ENCODE data around the gene DHRS12. TPM values are rescaled to one million over a fixed set of nuclear protein-coding genes. Genes with fewer than 3 reads are reported as not detected.

The DHRS12 gene
- total RNA-seq, 1 donor from 2014 or later = 17.3 TPM

DNA sequence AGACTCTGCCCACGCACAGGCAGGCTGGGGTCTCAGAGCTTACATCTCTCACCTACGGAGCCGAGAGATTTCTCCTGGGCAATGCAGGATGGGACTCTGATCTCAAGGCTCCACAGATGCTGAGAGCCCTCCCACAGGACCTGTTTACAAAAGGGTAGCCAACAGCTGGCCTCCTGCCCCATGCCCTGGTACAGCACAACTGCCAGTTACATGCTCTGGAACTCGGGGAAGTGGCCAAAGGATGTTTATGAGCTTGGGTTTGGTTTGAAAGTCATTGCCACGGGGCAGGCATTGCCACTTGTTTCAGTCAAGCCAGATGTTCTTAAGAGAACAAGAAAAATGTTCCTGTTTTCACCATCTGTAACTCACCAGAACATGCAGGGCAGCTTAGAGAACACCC, 3.5 kb downstream of the DHRS12 start:
- Mint-ChIP-seq H3K36me3 (no peaks in the 10 kb centered on the region), H3K9me3 (no peaks in the 10 kb centered on the region), H3K27me3 (ENCODE audit: low read depth) (no peaks in the 10 kb centered on the region), H3K4me3 (no peak overlapping the region), H3K4me1 (peaks cover 29% of the 10 kb centered on the region), H3K27ac (no peak overlapping the region)
- TF ChIP-seq, protein P1, sequence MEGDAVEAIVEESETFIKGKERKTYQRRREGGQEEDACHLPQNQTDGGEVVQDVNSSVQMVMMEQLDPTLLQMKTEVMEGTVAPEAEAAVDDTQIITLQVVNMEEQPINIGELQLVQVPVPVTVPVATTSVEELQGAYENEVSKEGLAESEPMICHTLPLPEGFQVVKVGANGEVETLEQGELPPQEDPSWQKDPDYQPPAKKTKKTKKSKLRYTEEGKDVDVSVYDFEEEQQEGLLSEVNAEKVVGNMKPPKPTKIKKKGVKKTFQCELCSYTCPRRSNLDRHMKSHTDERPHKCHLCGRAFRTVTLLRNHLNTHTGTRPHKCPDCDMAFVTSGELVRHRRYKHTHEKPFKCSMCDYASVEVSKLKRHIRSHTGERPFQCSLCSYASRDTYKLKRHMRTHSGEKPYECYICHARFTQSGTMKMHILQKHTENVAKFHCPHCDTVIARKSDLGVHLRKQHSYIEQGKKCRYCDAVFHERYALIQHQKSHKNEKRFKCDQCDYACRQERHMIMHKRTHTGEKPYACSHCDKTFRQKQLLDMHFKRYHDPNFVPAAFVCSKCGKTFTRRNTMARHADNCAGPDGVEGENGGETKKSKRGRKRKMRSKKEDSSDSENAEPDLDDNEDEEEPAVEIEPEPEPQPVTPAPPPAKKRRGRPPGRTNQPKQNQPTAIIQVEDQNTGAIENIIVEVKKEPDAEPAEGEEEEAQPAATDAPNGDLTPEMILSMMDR (IDR thresholded peaks at IDR 0.05; ENCODE audit: unreplicated experiment) = no peak
- no peak for DNase-seq (ENCODE audit: low spot score in 2 of 2, unreplicated experiment in 2 of 2)

DNA sequence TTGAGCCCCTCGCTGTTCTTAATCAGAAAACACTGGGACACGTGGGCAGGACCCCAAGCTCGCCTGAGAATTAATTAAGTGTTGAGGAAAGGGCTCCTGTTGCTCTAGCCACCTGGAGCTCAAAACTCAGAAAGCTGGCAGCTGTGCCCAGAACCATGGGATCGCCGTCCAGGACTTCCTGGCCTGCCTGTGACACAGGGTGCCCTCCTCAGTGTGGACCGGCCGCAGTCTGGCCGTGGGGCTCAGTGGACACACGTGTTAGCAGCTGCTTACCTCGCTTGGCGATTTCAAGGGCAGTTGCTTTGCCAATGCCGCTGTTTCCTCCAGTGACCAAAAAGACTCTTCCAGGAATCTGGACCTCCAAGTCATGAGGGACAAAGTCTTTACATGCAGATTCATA, 4.7 kb downstream of the DHRS12 start:
- peaks cover 18% of the 10 kb centered on the region for H3K4me1 Mint-ChIP-seq
- no peaks in the 10 kb centered on the region for H3K9me3 Mint-ChIP-seq
- no peak overlapping the region for H3K4me3 Mint-ChIP-seq
- H3K36me3 Mint-ChIP-seq = no peaks in the 10 kb centered on the region
- H3K27me3 Mint-ChIP-seq (ENCODE audit: low read depth) = no peaks in the 10 kb centered on the region
- DNase-seq (ENCODE audit: low spot score in 2 of 2, unreplicated experiment in 2 of 2) = no peak
- TF ChIP-seq, protein P1 (IDR thresholded peaks at IDR 0.05; ENCODE audit: unreplicated experiment) = no peak
- no peak overlapping the region for H3K27ac Mint-ChIP-seq

DNA sequence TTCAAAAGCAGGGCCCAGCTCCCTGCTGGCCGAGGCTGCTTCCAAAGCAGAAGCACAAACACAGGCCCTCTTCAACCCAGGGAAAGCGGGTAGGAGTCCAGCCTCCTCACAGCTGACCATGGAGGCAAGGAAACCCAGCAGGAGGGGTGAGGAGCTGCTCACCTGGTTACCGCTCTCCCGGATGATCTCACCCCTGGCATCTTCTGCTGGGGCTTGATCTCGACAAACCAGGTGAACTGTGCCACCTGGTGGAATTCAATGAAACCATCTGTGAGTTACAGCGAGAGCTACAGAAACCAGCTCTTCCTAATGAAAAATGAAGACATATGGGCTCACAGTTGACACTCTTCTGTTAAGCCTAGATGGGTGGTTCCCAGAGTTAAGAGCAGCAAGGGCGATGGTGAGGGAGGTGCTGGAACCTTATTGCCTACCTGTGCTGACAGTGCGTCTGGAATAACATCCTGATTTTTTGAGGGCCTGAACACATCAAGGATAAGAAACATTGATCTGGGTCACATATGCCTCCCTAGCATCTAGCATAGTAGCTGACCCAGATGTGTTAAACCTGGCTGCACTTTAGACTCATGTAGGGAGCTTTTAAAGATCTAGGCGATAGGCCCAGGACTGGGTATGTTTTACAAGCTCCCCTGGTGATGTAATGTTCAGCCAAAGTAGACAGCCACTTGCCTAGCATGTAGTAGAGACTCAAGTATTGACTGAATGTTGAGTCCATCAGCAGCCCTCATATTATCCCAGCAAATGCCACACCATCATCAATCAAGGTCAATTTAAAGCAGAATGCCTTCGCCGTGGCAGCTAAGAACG, 6.1 kb downstream of the DHRS12 start:
- no peak for DNase-seq (ENCODE audit: low spot score in 2 of 2, unreplicated experiment in 2 of 2)
- H3K4me1 Mint-ChIP-seq = peaks cover 11% of the 10 kb centered on the region
- H3K9me3 Mint-ChIP-seq = no peaks in the 10 kb centered on the region
- no peak overlapping the region for H3K4me3 Mint-ChIP-seq
- no peak overlapping the region for H3K27ac Mint-ChIP-seq
- H3K27me3 Mint-ChIP-seq (ENCODE audit: low read depth) = no peaks in the 10 kb centered on the region
- H3K36me3 Mint-ChIP-seq = no peaks in the 10 kb centered on the region
- TF ChIP-seq, protein P1 (IDR thresholded peaks at IDR 0.05; ENCODE audit: unreplicated experiment) = peak; percentile 62

DNA sequence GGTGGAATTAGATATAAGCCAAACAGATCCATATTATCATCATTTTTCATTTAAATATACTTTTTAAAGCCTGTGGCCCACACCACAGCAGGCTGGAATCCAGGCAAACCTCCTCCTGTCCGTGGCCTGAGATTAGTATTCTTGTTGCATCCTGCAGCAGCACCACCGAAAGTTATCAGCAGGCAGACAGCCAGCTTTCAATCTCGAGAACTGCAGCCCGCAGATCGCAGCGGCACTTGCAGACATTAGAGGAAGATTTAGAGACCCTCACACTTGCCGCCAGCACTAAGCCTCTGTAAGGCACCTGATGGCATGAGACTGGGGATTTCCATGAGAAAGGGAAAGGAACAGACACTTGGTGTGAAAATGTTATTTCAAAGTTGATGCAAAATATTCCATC, 7.4 kb downstream of the DHRS12 start:
- no peak overlapping the region for H3K27ac Mint-ChIP-seq
- no peaks in the 10 kb centered on the region for H3K9me3 Mint-ChIP-seq
- no peaks in the 10 kb centered on the region for H3K36me3 Mint-ChIP-seq
- no peak for DNase-seq (ENCODE audit: low spot score in 2 of 2, unreplicated experiment in 2 of 2)
- no peaks in the 10 kb centered on the region for H3K27me3 Mint-ChIP-seq (ENCODE audit: low read depth)
- no peaks in the 10 kb centered on the region for H3K4me1 Mint-ChIP-seq
- no peak overlapping the region for H3K4me3 Mint-ChIP-seq
- TF ChIP-seq, protein P1 (IDR thresholded peaks at IDR 0.05; ENCODE audit: unreplicated experiment) = no peak

DNA sequence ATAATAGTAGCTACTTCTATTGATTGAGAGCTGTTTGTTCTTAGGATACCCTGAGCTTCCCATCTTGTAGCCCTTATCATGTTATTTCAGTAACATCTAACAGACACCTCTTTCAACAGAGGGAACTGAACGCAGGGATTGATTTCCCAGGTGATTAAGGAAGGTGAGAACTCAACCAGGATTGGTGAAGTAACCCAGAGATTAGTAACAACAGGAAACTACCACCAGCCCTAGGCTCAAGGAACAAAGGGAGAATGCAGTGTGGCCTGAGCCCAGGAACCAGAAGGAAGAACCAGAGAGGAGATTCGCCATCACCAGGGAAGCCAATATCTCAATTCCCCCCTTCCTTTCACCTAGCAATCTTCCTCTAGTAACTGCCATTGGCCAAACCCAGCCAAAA, 8.5 kb downstream of the DHRS12 start:
- Mint-ChIP-seq H3K9me3 (no peaks in the 10 kb centered on the region), H3K4me1 (no peaks in the 10 kb centered on the region), H3K36me3 (peaks cover 1% of the 10 kb centered on the region), H3K27me3 (ENCODE audit: low read depth) (no peaks in the 10 kb centered on the region), H3K4me3 (no peak overlapping the region), H3K27ac (no peak overlapping the region)
- DNase-seq (ENCODE audit: low spot score in 2 of 2, unreplicated experiment in 2 of 2) = no peak
- TF ChIP-seq, protein P1 (IDR thresholded peaks at IDR 0.05; ENCODE audit: unreplicated experiment) = no peak

All from mesothelial cell of epicardium (in vitro differentiated cells).